Measurements from ENCODE around the gene SEZ6. TPM values are rescaled to one million over a fixed set of nuclear protein-coding genes. Genes with fewer than 3 reads are reported as not detected.
A peak's percentile ranks its signal among the peaks of the same experiment; 100 is the strongest.
"Not testable (repeated sequence)": the region's sequence is repeated elsewhere in the genome, so short reads cannot be mapped to it uniquely, and the experiment has no call there.

SEZ6 gene
- total RNA-seq, 4 donors from 2014 or later, result not detected

DNA sequence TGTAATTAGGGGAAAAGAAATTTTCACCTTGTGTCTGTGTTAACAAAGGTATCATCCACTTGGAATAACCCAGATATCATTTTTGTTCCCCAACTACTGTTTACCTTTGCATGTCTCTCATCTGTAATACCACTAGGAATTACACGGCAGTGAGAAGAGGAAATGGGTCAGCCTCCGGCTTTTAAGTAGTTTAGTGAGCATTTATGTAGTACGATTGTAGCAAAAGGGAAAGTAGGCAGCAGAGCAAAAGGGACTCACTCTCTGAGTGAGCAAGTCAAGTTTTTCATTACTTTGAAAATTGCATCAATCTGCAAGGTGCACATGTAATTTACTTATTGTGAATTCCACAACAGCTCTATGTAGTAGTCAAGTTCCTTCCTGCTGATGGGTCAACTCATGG, 65.7 kb downstream of the SEZ6 start:
- peaks cover 3 to 79% (median 41%) of the 10 kb centered on the region in 3 donors for H3K4me1 ChIP-seq
- WGBS, 2 donors, result 63 to 65% methylated on average over 3 of the region's 3 CpGs
- DNase-seq, result no peak
- no peaks in the 10 kb centered on the region for H3K9me3 ChIP-seq
- peaks cover 0 to 41% (median 0%) of the 10 kb centered on the region in 3 donors for H3K36me3 ChIP-seq
- intact Hi-C loops (cut with DNase I), result no loop called here
- no peak overlapping the region for H3K4me3 ChIP-seq
- no peaks in the 10 kb centered on the region for H3K27me3 ChIP-seq
- H3K27ac ChIP-seq, result no peak overlapping the region
- no peak for TF ChIP-seq POLR2A (IDR thresholded peaks at IDR 0.05)
- TF ChIP-seq, protein P1, sequence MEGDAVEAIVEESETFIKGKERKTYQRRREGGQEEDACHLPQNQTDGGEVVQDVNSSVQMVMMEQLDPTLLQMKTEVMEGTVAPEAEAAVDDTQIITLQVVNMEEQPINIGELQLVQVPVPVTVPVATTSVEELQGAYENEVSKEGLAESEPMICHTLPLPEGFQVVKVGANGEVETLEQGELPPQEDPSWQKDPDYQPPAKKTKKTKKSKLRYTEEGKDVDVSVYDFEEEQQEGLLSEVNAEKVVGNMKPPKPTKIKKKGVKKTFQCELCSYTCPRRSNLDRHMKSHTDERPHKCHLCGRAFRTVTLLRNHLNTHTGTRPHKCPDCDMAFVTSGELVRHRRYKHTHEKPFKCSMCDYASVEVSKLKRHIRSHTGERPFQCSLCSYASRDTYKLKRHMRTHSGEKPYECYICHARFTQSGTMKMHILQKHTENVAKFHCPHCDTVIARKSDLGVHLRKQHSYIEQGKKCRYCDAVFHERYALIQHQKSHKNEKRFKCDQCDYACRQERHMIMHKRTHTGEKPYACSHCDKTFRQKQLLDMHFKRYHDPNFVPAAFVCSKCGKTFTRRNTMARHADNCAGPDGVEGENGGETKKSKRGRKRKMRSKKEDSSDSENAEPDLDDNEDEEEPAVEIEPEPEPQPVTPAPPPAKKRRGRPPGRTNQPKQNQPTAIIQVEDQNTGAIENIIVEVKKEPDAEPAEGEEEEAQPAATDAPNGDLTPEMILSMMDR (IDR thresholded peaks at IDR 0.05), result no peak

DNA sequence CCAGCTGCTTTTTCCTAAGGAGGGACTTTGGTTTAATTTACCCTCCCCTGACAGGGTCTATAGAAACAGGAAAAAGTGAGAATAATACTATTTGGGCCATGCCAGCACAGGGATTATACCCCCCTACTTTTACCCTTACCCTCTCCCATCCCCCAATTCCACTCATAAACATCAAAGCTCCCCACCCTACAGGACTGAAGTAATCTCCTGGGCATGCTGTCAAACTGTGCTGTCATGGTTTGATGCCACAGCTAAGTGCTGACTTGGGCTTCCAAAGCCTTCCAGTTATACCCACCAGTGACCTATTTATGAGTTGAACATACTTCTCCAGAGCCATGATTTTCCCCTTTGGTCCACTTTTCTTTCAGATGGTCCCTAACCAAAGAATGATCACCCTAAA, 67.3 kb downstream of the SEZ6 start:
- Histone ChIP-seq H3K4me3 (no peak overlapping the region), H3K4me1 (peaks cover 3 to 70% (median 37%) of the 10 kb centered on the region in 3 donors), H3K27ac (no peak overlapping the region), H3K36me3 (peaks cover 0 to 33% (median 0%) of the 10 kb centered on the region in 3 donors), H3K9me3 (no peaks in the 10 kb centered on the region), H3K27me3 (no peaks in the 10 kb centered on the region)
- DNase-seq, result no peak
- TF ChIP-seq, protein P1 (IDR thresholded peaks at IDR 0.05), result no peak
- no peak for TF ChIP-seq POLR2A (IDR thresholded peaks at IDR 0.05)
- intact Hi-C loops (cut with DNase I), result no loop called here

DNA sequence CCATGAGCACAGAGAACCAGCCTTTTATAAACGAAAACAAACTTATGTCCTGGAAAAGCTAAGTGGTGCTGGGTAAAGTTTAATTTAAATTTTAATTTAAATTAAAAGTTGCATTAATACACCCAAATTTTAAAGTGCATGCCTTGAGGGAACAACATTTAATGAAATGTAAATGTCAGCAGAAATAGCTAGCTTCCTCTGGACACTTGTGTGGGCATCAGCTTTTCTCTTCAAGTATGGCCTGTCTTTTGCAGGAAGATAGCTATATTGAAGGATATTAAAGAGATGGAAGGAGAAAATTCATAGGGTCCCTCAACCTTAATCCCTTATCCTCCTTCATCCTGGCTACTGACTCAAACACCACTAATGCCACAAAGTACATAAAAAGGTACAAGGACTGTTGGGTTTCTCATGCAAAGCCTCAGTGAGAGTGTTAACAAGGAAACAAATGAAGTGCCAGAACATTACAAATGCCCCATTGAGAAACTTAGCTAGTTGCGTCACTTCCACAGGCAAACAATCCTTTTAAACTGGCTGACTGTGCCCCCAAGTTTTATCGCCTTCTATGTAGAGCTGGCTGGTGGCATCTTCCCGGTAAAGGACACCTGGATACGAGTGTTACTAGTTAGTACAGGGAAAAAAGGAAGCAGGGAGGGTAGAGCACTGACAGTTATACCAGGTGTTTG, 68.6 kb downstream of the SEZ6 start:
- DNase-seq, result no peak
- Histone ChIP-seq H3K9me3 (no peaks in the 10 kb centered on the region), H3K4me3 (no peak overlapping the region), H3K36me3 (peaks cover 0 to 22% (median 0%) of the 10 kb centered on the region in 3 donors), H3K4me1 (peaks cover 3 to 70% (median 37%) of the 10 kb centered on the region in 3 donors), H3K27me3 (no peaks in the 10 kb centered on the region), H3K27ac (peak overlapping the region in 2 of 4 donors; percentile 27 to 69)
- TF ChIP-seq, protein P1 (IDR thresholded peaks at IDR 0.05), result no peak
- TF ChIP-seq POLR2A (IDR thresholded peaks at IDR 0.05), result no peak
- 41 to 61% methylated on average over 5 of the region's 5 CpGs for WGBS, 2 donors
- intact Hi-C loops (cut with DNase I), result no loop called here

DNA sequence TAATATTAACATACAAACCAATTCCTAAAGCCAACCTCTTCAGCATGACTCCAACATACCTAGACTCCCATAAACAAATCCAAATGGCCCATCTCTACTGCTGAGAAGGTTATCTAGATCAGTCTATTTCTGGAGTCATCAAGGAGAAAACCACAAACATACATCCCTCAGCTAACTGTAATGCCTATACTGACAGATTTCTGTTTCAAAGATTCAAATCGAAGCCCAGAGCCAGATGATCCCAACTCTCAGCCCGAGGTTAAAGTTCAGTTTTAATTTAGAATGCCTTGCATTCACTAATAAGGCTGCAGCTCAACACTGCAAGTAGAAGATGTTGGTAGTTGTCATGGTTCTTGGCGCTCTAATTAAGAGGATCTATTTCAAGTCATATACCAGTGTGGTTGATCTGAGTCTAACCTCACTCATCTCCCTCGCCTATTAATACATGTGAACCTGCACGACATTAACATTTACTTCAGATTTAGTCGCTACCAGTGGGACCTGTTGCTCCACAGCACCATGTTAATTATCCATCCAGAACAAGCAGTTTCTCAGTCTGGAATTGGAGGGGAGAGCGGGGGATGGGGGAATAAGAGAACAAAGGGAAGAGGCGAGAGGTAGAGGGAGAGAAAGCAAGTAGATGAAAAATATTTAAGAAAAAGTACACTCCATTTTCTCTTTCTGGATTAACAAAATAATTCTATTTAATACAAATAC, 69.9 kb downstream of the SEZ6 start:
- intact Hi-C loops (cut with DNase I), result no loop called here
- Histone ChIP-seq H3K27me3 (no peaks in the 10 kb centered on the region), H3K4me1 (peaks cover 3 to 62% (median 34%) of the 10 kb centered on the region in 3 donors), H3K27ac (no peak overlapping the region), H3K9me3 (no peaks in the 10 kb centered on the region), H3K36me3 (peaks cover 0 to 10% (median 0%) of the 10 kb centered on the region in 3 donors), H3K4me3 (no peak overlapping the region)
- DNase-seq, result no peak
- TF ChIP-seq, protein P1 (IDR thresholded peaks at IDR 0.05), result no peak
- no peak for TF ChIP-seq POLR2A (IDR thresholded peaks at IDR 0.05)
- 84 to 85% methylated on average over 8 of the region's 8 CpGs for WGBS, 2 donors

DNA sequence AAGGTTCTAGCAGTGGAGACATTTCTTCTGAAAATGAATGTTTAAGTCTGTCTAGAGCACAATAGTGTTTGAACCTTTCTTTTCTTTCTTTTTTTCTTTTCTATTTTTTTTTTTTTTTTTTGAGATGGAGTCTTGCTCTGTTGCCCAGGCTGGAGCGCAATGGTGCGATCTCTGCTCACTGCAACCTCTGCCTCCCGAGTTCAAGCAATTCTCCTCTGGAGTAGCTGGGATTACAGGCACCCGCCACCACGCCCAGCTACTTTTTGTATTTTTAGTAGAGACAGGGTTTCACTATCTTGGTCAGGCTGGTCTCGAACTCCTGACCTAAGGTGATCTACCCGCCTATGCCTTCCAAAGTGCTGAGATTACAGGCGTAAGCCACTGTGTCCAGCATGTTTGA, 71.3 kb downstream of the SEZ6 start:
- H3K9me3 ChIP-seq; intact Hi-C loops (cut with DNase I); DNase-seq; H3K27me3 ChIP-seq; H3K4me3 ChIP-seq; H3K27ac ChIP-seq; H3K36me3 ChIP-seq: not testable (repeated sequence)
- peaks cover 3 to 48% (median 28%) of the 10 kb centered on the region in 3 donors for H3K4me1 ChIP-seq
- 93% methylated on average over 8 of the region's 8 CpGs for WGBS, 2 donors
